CD14-positive monocyte (primary cell): Measurements from ENCODE around the gene BAIAP2L1. TPM values are rescaled to one million over a fixed set of nuclear protein-coding genes. Genes with fewer than 3 reads are reported as not detected.

ENCODE experiments used
- DNase-seq, 3 donors: peaks; one replicate each; pipeline ENCODE4 v3.0.0-alpha.2; 2011 to 2022
- H2AFZ ChIP-seq: 2 replicates; pipeline ENCODE4 v1.6.0; 2012; ENCODE audit warnings: mild to moderate bottlenecking, low read depth, low read length, inconsistent platforms; ENCODE audit not compliant: insufficient read depth, poor library complexity, severe bottlenecking
- H3K27ac ChIP-seq, 2 donors: 1 replicate in 1 of 2; 2 replicates in 1 of 2; pipeline ENCODE4 v1.5.1; 2012 to 2013; ENCODE audit warnings: low read length in 2 of 2, control low read depth in 1 of 2, inconsistent platforms in 1 of 2, low read depth in 1 of 2, mild to moderate bottlenecking in 1 of 2
- H3K27me3 ChIP-seq, 2 donors: one replicate each; pipeline versions ENCODE4 v1.6.0 to v1.6.1; 2011 to 2013; ENCODE audit warnings: low read length in 2 of 2; ENCODE audit not compliant: control insufficient read depth in 2 of 2, insufficient read depth in 2 of 2
- H3K36me3 ChIP-seq, 2 donors: replicated peaks in 1 of 2; 1 replicate in 1 of 2; 2 replicates in 1 of 2; pipeline versions ENCODE4 v1.5.1 to v1.6.1; 2012 to 2013; ENCODE audit warnings: low read length in 2 of 2, control low read depth in 1 of 2, inconsistent platforms in 1 of 2, mild to moderate bottlenecking in 1 of 2; ENCODE audit not compliant: insufficient read depth in 2 of 2, control insufficient read depth in 1 of 2
- H3K4me1 ChIP-seq, 2 donors: 1 replicate in 1 of 2; 2 replicates in 1 of 2; pipeline versions ENCODE4 v1.5.1 to v1.6.1; 2012 to 2013; ENCODE audit warnings: low read length in 2 of 2, control low read depth in 1 of 2, inconsistent platforms in 1 of 2, mild to moderate bottlenecking in 1 of 2, moderate library complexity in 1 of 2; ENCODE audit not compliant: insufficient read depth in 2 of 2, control insufficient read depth in 1 of 2
- H3K4me2 ChIP-seq: replicated peaks from 2 replicates; pipeline ENCODE3; 2012; ENCODE audit warnings: low read length, moderate library complexity, mild to moderate bottlenecking; ENCODE audit not compliant: poor library complexity, severe bottlenecking; ENCODE audit errors: extremely low read depth
- H3K4me3 ChIP-seq, 3 experiments: fragments of 200-600 bp in 1 of 3; sonication (generic) in 1 of 3; replicated peaks in 1 of 3; 1 replicate in 2 of 3; 2 replicates in 1 of 3; pipeline ENCODE4 v1.5.1; 2011 to 2013; ENCODE audit warnings: low read length in 3 of 3, mild to moderate bottlenecking in 3 of 3, control low read depth in 2 of 3, low read depth in 2 of 3, inconsistent platforms in 1 of 3, moderate library complexity in 1 of 3
- H3K79me2 ChIP-seq: 2 replicates; pipeline ENCODE4 v1.6.0; 2012; ENCODE audit warnings: mild to moderate bottlenecking, control low read depth, inconsistent platforms, low read length, moderate library complexity; ENCODE audit not compliant: insufficient read depth
- H3K9ac ChIP-seq: 2 replicates; pipeline ENCODE4 v1.6.0; 2017; ENCODE audit warnings: low read length, mild to moderate bottlenecking; ENCODE audit not compliant: insufficient read depth, poor library complexity, severe bottlenecking
- H3K9me3 ChIP-seq, 2 donors: replicated peaks in 1 of 2; 1 replicate in 1 of 2; 2 replicates in 1 of 2; pipeline versions ENCODE4 v1.5.1 to v1.6.1; 2012 to 2013; ENCODE audit warnings: low read length in 2 of 2, control low read depth in 1 of 2; ENCODE audit not compliant: control insufficient read depth in 1 of 2, insufficient read depth in 1 of 2
- H4K20me1 ChIP-seq: 2 replicates; pipeline ENCODE4 v1.6.0; 2012; ENCODE audit warnings: mild to moderate bottlenecking, low read length, control low read depth, moderate library complexity; ENCODE audit not compliant: insufficient read depth
- H3K27ac Mint-ChIP-seq, 7 donors: one replicate each; pipeline ENCODE4 v1.8.0; 2020; ENCODE audit warnings: mild to moderate bottlenecking in 7 of 7, mixed read lengths in 7 of 7, moderate library complexity in 6 of 7, inconsistent platforms in 2 of 7
- H3K27me3 Mint-ChIP-seq, 3 donors: one replicate each; pipeline ENCODE4 v1.8.0; 2021 to 2022; ENCODE audit warnings: low read depth in 3 of 3, mild to moderate bottlenecking in 3 of 3, mixed read lengths in 3 of 3, moderate library complexity in 3 of 3, inconsistent platforms in 1 of 3
- H3K36me3 Mint-ChIP-seq, 2 donors: one replicate each; pipeline ENCODE4 v1.8.0; 2020; ENCODE audit warnings: mixed read lengths in 2 of 2, inconsistent platforms in 1 of 2, mild to moderate bottlenecking in 1 of 2
- H3K4me1 Mint-ChIP-seq: one replicate; pipeline ENCODE4 v1.8.0; 2020; ENCODE audit warnings: mild to moderate bottlenecking, mixed read lengths
- H3K4me3 Mint-ChIP-seq, 2 donors: one replicate each; pipeline ENCODE4 v1.8.0; 2020; ENCODE audit warnings: mild to moderate bottlenecking in 2 of 2, mixed read lengths in 2 of 2, moderate library complexity in 1 of 2
- H3K9me3 Mint-ChIP-seq, 7 donors: one replicate each; pipeline ENCODE4 v1.8.0; 2020 to 2022; ENCODE audit warnings: mixed read lengths in 7 of 7, mild to moderate bottlenecking in 6 of 7, moderate library complexity in 6 of 7, inconsistent platforms in 2 of 7
- CTCF ChIP-seq: fragments of 200-600 bp; IDR thresholded peaks from one replicate; pipeline ENCODE4 v1.8.0; 2022; ENCODE audit warnings: antibody characterized with exemption, mild to moderate bottlenecking
- WGBS: methylation state at CpG from one replicate; pipeline ENCODE4 v1.1.5; 2013; ENCODE audit warnings: missing lambda C conversion rate; ENCODE audit not compliant: insufficient coverage; 5-methylcytosine and 5-hydroxymethylcytosine counted together
- intact Hi-C, 2 donors: fragments of 100-400 bp; cut with micrococcal nuclease; formaldehyde crosslinking; loops; one replicate each; pipeline versions ENCODE4 v1.15.0 to v1.15.1; 2023
- polyA plus RNA-seq, 3 donors: library from polyadenylated mRNA; depleted of rRNA in 1 of 3; unstranded in 2 of 3; stranded (reverse) in 1 of 3; fragments of 300-500 nt in 2 of 3; fragments of >200 nt in 1 of 3; fragmentation: Illumina TruSeq in 2 of 3; gene quantifications; 1 replicate in 2 of 3; 2 replicates in 1 of 3; pipeline ENCODE4 v1.2.3, GENCODE V29; 2012 to 2021

Gene BAIAP2L1
- polyA plus RNA-seq, 3 donors: 0.17 to 0.52 TPM; not detected in 1

- Histone ChIP-seq H3K4me1 (peaks cover 54 to 71% of the 10 kb centered on the region in 2 donors), H3K36me3 (peaks cover 29 to 43% of the 10 kb centered on the region in 2 donors), H3K27ac (peak overlapping the region; percentile 98 to 99), H3K4me2 (peak overlapping the region; percentile 100), H3K9ac (peak overlapping the region; percentile 98), H3K27me3 (no peaks in the 10 kb centered on the region), H4K20me1 (peaks cover 89% of the 10 kb centered on the region), H3K9me3 (no peaks in the 10 kb centered on the region), H3K79me2 (peaks cover 95% of the 10 kb centered on the region), H3K4me3 (peak overlapping the region; percentile 85 to 96 (median 91)), H2AFZ (no peak overlapping the region)
- no peaks in the 10 kb centered on the region for H3K9me3 Mint-ChIP-seq
- DNase-seq: peak; percentile 70 to 94 (median 92)
- H3K27ac Mint-ChIP-seq: peak overlapping the region; percentile 96 to 99 (median 98)
- no peak for TF ChIP-seq CTCF
- peaks cover 32 to 71% of the 10 kb centered on the region in 2 donors for H3K36me3 Mint-ChIP-seq
- H3K27me3 Mint-ChIP-seq: no peaks in the 10 kb centered on the region
- peaks cover 61% of the 10 kb centered on the region for H3K4me1 Mint-ChIP-seq
- peak overlapping the region; percentile 83 to 92 for H3K4me3 Mint-ChIP-seq
- intact Hi-C loops: loop anchor here (5.0 to 10.0 kb wide), 2 partner anchors 34 to 519 kb away; partner anchors contain the start of gene TECPR1 (in 2 of the 2)
- WGBS: 50% methylated on average over 7 of the region's 14 CpGs
Observed at GRCh38 chr7:98286093-98286539, 114.8 kb downstream of the BAIAP2L1 start.

- Histone ChIP-seq H3K4me2 (peak overlapping the region; percentile 100), H3K4me3 (peak overlapping the region; percentile 85 to 96 (median 91)), H3K9ac (peak overlapping the region; percentile 98), H3K36me3 (peaks cover 24 to 36% of the 10 kb centered on the region in 2 donors), H4K20me1 (peaks cover 82% of the 10 kb centered on the region), H3K4me1 (peaks cover 60 to 77% of the 10 kb centered on the region in 2 donors), H3K9me3 (no peaks in the 10 kb centered on the region), H3K27ac (peak overlapping the region; percentile 98 to 99), H2AFZ (no peak overlapping the region), H3K27me3 (no peaks in the 10 kb centered on the region), H3K79me2 (peaks cover 91% of the 10 kb centered on the region)
- Mint-ChIP-seq H3K4me3 (peak overlapping the region; percentile 92 to 97), H3K27me3 (no peaks in the 10 kb centered on the region), H3K9me3 (no peaks in the 10 kb centered on the region), H3K36me3 (peaks cover 30 to 64% of the 10 kb centered on the region in 2 donors), H3K27ac (peak overlapping the region; percentile 96 to 99 (median 98)), H3K4me1 (peaks cover 63% of the 10 kb centered on the region)
- intact Hi-C loops: loop anchor here (5.0 to 10.0 kb wide), 2 partner anchors 33 to 519 kb away; partner anchors contain the start of gene TECPR1 (in 2 of the 2)
- 86% methylated on average over 17 of the region's 21 CpGs for WGBS
- peak in 1 of 3 donors; percentile 18 for DNase-seq
- TF ChIP-seq CTCF: no peak
Observed at GRCh38 chr7:98285157-98286092, 115.5 kb downstream of the BAIAP2L1 start.
